Measurements from ENCODE around the gene TCF23. TPM values are rescaled to one million over a fixed set of nuclear protein-coding genes. Genes with fewer than 3 reads are reported as not detected.

Gene TCF23
- total RNA-seq (2021; fragmentation: NEBNext Ultra II Directional; extraction: Animal tissue kit (Norgen Biotek cat#: 25700)) (not detected in 2 replicates), polyA plus RNA-seq (2011; rRNA removed) (0.02 TPM in 2 replicates), polyA minus RNA-seq (2011; rRNA and poly(A)+ RNA removed) (not detected in 2 replicates)
- 0.04 TPM for polyA plus RNA-seq (2011; cell fraction: cytosol; rRNA removed)
- polyA plus RNA-seq (2011; cell fraction: nucleus; rRNA removed) = 0.03 TPM
- 0.07 TPM in 1 of 4 replicates, not detected in the others for polyA plus RNA-seq (2012, experiment 1 of 2)
- polyA plus RNA-seq (2012, experiment 2 of 2) = not detected
- not detected for polyA plus RNA-seq (2013, experiment 1 of 2)
- polyA plus RNA-seq (2013, experiment 2 of 2) = under 0.01 TPM
- not detected for polyA minus RNA-seq (2011; cell fraction: cytosol; rRNA and poly(A)+ RNA removed)
- polyA minus RNA-seq (2011; cell fraction: nucleus; rRNA and poly(A)+ RNA removed) = not detected
- long read RNA-seq, experiment 1 = 0 reads
- long read RNA-seq, experiment 2 = 0 reads

DNA sequence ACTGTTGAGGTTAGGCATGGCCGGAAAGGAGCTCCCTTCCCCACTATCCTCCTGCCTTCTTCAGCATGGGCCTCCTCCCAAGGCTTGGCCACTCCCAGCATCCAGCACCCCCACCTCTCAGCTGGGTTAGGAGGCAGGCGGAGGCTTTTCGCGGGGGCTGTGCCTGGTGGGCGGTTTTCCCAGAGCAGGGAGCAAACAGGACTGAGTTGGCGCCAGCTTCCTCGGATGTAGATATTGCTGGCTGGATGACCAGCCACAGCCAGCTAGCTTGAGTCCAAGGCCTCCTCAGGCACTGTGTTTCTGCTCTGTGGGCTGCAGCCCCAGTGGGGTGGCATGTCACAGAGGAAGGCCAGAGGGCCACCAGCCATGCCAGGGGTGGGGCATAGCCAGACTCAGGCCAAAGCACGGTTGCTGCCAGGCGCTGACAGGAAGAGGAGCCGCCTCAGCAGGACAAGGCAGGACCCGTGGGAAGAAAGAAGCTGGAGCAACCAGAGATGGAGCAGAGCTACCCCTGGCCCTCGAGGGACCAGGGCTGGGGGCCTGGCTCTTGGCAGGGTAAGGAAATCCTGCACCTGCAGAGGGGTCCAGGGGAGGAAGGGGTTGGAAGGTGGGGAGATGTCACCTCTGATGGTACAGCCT, at the start of gene TCF23:
TCF23 (plus strand) TSS at position 204 of the 639 bp plus-strand sequence; CDS start at position 334, 130 bp downstream.
- H4K5ac ChIP-seq (ENCODE audit: insufficient read length, low read depth, low read length) = no peak within 1 kb of the TSS
- H3K9me3 ChIP-seq (ENCODE audit: insufficient read depth in 2 of 2, low read depth in 1 of 2, low read length in 1 of 2) = no peaks in the 10 kb centered on the region
- H3K27me3 ChIP-seq (replicated peaks in 1 of 4; ENCODE audit: control insufficient read depth in 3 of 4, extremely low read depth in 1 of 4, insufficient read depth in 3 of 4, low read length in 3 of 4) = no peaks in the 10 kb centered on the region
- H2BK20ac ChIP-seq (ENCODE audit: low read length) = no peak within 1 kb of the TSS
- FAIRE-seq (no peak), DNase-seq (ENCODE audit: low read depth in 1 of 2, low spot score in 2 of 2) (no peak)
- no peak within 1 kb of the TSS for H3K9ac ChIP-seq (replicated peaks in 1 of 4; ENCODE audit: extremely low read depth in 1 of 4, low read depth in 3 of 4, low read length in 3 of 4)
- WGBS, 2 experiments (ENCODE audit: extremely low coverage in 1 of 2, insufficient coverage in 1 of 2, insufficient read length in 1 of 2, insufficient replicate concordance in 2 of 2, low coverage in 1 of 2, low lambda C conversion rate in 2 of 2, missing lambda C conversion rate in 1 of 2) = 92% methylated on average over 12 of the region's 12 CpGs; no CpG with 5 or more reads in 1 of the 2 experiments
- H2BK5ac ChIP-seq (ENCODE audit: low read depth, low read length) = no peak within 1 kb of the TSS
- H3K79me2 ChIP-seq (ENCODE audit: control insufficient read depth in 1 of 2, insufficient read depth in 2 of 2, low read length in 2 of 2) = no peaks in the 10 kb centered on the region
- peak within 1 kb of the TSS; percentile 27; the same call in 1 of the 2 replicates for H2BK12ac ChIP-seq (ENCODE audit: low read depth, low read length)
- no peaks in the 10 kb centered on the region for H3K79me1 ChIP-seq (ENCODE audit: low read depth, low read length)
- no peak within 1 kb of the TSS for H3K4me2 ChIP-seq (ENCODE audit: insufficient read depth in 1 of 2, low read depth in 2 of 2, low read length in 2 of 2)
- H3K4me3 ChIP-seq (ENCODE audit: extremely low read depth in 1 of 4, insufficient read depth in 2 of 4, low read depth in 3 of 4, low read length in 4 of 4) = no peak within 1 kb of the TSS
- no peaks in the 10 kb centered on the region; a peak in 1 of 7 replicates for H3K4me1 ChIP-seq (replicated peaks in 1 of 4; ENCODE audit: control insufficient read depth in 3 of 4, insufficient read depth in 4 of 4, low read length in 3 of 4)
- no peaks in the 10 kb centered on the region for H4K20me1 ChIP-seq (replicated peaks in 1 of 2; ENCODE audit: control insufficient read depth in 1 of 2, insufficient read depth in 2 of 2, low read length in 2 of 2)
- no peak within 1 kb of the TSS for H3K23ac ChIP-seq (ENCODE audit: insufficient read length)
- no peak within 1 kb of the TSS for H2BK120ac ChIP-seq (replicated peaks; ENCODE audit: low read depth, low read length)
- no peak within 1 kb of the TSS for H3K18ac ChIP-seq (ENCODE audit: extremely low read depth, low read length)
- H4K8ac ChIP-seq (ENCODE audit: extremely low read depth, insufficient read depth, low read length) = peak within 1 kb of the TSS; percentile 25; the same call in 1 of the 2 replicates
- H3K4ac ChIP-seq (replicated peaks; ENCODE audit: insufficient read length, low read depth, low read length) = peak within 1 kb of the TSS; percentile 69
- H2AFZ ChIP-seq (ENCODE audit: low read length) = 0 out of 2 replicates have a peak within 1 kb of the TSS, but pooled peaks have one; percentile 2
- POLR2A ChIA-PET (ENCODE audit: partially characterized antibody) = interaction anchor here (0.5 to 1.7 kb wide), 6 partner anchors 10 to 68 kb away, joined by 3 to 5 read pairs (median 4); partner anchors contain the start of genes PREB and PRR30
- no peaks in the 10 kb centered on the region for H3K23me2 ChIP-seq (ENCODE audit: low read depth, low read length)
- CTCF ChIA-PET (ENCODE audit: partially characterized antibody) = interaction anchor here (1.0 to 5.6 kb wide), 5 partner anchors 17 to 131 kb away, joined by 3 to 27 read pairs (median 7); no protein-coding TSS in a partner anchor
- H3K14ac ChIP-seq (ENCODE audit: insufficient read length) = no peak within 1 kb of the TSS
- no peak within 1 kb of the TSS for H3K27ac ChIP-seq (ENCODE audit: low read depth, low read length)
- no peak within 1 kb of the TSS for H2AK5ac ChIP-seq (ENCODE audit: low read depth, low read length)
- no peak within 1 kb of the TSS for H3K56ac ChIP-seq (replicated peaks; ENCODE audit: insufficient read length, low read depth, low read length)
- H2BK15ac ChIP-seq (ENCODE audit: low read length) = no peak within 1 kb of the TSS
- H3K36me3 ChIP-seq (ENCODE audit: control insufficient read depth in 2 of 4, insufficient read depth in 4 of 4, low read length in 3 of 4) = no peaks in the 10 kb centered on the region
- no peak within 1 kb of the TSS for H4K91ac ChIP-seq (replicated peaks; ENCODE audit: insufficient read length, low read length)
- TF ChIP-seq EZH2 (IDR thresholded peaks at IDR 0.05; ENCODE audit: low read depth, low read length, severe bottlenecking) (no peak), SRF (IDR thresholded peaks at IDR 0.05; ENCODE audit: low read depth, low read length) (no peak), TAF7 (optimal IDR thresholded peaks at IDR 0.05; ENCODE audit: borderline replicate concordance, low read depth, low read length) (no peak), SP4 (IDR thresholded peaks at IDR 0.05; ENCODE audit: low read length) (no peak), TCF12 (IDR thresholded peaks at IDR 0.05; ENCODE audit: low read depth, low read length) (no peak), SAP30 (IDR thresholded peaks at IDR 0.05; ENCODE audit: insufficient read depth, insufficient replicate concordance, low read length) (no peak), GTF2F1 (IDR thresholded peaks at IDR 0.05; ENCODE audit: borderline replicate concordance, low read depth, low read length) (no peak), E2F6 (IDR thresholded peaks at IDR 0.05) (no peak)
- TF ChIP-seq, protein P1, sequence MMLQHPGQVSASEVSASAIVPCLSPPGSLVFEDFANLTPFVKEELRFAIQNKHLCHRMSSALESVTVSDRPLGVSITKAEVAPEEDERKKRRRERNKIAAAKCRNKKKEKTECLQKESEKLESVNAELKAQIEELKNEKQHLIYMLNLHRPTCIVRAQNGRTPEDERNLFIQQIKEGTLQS (IDR thresholded peaks at IDR 0.05; ENCODE audit: insufficient read depth, low read depth, low read length) = no peak
